Stimulated activated CD4-positive, alpha-beta T cell treated with anti-CD3 and anti-CD28 coated beads, Interleukin-4, amount 100 ng/mL, for 4 hours (primary cell): ENCODE measurements around the gene PNRC1.
A peak's percentile ranks its signal among the peaks of the same experiment; 100 is the strongest.
"Not testable (repeated sequence)": the region's sequence is repeated elsewhere in the genome, so short reads cannot be mapped to it uniquely, and the experiment has no call there.

ENCODE experiments used
- DNase-seq, 2 experiments: peaks; one replicate each; pipeline ENCODE4 v3.0.0-alpha.2; 2020

Gene PNRC1

DNA sequence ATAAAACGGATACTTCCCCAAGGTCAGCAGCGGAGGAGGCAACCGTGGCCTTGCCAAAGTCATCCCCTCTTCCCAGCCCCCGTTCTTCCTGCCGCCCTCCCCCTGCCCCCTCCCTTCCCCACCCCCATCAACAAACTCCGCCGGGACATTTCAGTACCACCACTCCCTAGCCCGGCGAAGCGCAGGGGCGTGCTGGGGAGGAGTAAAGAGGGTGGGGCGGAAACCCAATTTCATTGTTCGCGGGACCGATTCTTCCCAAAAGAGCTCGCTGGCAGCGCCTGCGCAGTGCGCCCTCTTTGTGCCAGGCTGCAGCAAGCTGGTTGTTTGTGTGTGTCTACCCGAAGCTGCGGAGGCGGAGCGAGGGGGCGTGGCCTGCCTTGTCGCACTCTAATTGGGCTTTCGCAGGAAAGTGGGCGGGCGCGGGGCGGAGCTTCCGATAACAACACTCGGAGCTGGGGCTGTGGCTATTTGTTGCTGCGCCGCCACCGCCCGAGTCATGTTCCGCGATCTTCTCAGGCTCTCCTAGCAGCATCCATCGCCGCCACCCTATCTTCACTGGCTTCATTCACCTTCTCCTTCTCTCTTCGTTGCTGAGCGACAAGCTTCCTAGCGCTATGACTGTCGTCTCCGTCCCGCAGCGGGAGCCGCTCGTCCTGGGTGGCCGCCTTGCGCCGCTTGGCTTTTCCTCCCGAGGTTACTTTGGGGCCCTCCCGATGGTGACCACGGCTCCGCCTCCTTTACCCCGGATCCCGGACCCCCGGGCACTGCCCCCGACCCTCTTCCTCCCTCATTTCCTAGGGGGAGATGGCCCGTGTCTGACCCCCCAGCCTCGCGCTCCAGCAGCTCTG is at the start of gene PNRC1:
PNRC1 (plus strand) TSS at position 471 of the 848 bp plus-strand sequence; CDS start at position 615, 144 bp downstream.
- DNase-seq, result peak; percentile 100

DNA sequence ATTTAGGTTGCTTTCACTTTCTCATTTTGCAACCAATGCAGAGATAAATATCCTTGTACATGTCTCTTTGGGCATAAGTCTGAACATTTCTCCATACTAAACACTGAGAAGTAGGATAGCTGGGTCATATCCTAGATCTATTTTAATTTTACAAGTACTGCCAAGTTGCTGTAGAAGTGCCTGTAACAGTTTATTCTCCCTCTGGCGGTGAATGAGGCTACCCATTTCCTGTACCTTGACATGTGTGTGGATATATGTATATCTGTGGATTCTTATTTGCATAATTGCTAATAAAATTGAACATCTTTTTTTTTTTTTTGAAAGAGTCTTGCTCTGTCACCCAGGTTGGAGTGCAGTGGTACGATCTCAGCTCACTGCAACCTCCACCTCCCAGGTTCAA is 48.0 kb upstream of the PNRC1 start:
- no peak for DNase-seq

DNA sequence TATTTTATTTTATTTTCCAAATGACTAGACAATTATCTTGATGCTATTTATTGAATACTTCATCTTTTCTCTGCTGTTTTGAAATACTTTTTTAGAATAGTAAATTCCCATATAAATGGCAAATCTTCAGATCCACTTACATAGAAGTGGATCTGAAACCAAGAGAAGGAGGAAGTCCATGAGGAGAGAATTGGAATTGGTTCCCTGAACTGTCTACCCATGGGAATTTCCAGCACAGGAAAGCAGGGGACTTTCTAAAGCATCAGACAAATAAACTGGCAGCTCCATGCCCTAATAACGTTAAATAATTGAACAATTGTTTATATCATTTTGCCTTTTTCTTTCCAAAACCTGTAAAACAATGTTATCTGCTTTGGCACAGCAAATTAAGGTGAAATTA is 47.1 kb upstream of the PNRC1 start:
- DNase-seq, result no peak

DNA sequence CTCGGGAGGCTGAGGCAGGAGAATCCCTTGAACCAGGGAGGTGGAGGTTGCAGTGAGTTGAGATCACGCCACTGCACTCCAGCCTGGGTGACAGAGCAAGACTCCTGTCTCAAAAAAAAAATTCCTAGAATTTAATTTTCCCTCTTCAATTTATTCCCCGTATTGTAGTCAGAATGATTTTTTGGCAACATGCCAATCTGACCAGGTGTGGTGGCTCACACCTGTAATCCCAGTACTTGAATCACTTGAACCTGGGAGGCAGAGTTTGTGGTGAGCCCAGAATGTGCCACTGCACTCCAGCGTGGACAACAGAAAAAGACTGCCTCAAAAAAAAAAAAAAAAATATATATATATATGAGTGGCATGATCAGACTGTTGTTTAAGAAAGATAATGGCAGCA is 46.4 kb upstream of the PNRC1 start:
- not testable (repeated sequence) for DNase-seq

DNA sequence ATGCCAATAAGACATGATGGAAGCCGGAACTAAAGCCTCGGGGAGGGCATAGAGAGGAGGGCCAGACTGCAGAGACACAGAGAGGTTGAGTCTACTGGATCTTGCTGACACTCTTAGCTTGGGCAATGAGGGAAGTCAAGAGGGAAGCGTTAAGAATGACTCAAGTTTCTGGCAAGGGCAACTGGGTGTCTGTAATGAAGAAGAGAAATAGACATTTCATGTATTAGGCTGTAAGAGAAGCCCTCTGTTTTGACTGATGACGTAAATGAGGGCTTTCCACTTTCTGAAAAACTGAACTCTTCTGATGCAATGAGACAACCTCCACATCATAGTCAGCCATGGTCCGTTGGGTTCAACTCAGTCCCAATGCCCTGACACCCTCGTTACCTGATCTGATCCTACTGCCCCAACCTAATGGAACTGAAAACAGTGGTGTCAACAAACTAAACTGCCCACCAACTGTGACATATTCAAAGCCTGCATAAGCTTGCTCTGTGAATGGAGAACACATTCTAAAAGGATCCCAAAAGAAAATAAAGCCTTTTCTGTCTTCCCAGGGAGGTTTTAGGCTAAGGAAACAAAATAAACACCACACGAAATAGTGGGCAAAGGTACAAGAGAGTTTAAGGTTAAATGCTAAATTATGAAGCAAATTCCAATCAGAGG is 45.8 kb upstream of the PNRC1 start:
- no peak for DNase-seq

- DNase-seq, result no peak
Observed at GRCh38 chr6:89035252-89036101, 45.1 kb upstream of the PNRC1 start.

GRCh38 chr6:89037141-89037900 is 43.2 kb upstream of the PNRC1 start:
- DNase-seq, result no peak

DNA sequence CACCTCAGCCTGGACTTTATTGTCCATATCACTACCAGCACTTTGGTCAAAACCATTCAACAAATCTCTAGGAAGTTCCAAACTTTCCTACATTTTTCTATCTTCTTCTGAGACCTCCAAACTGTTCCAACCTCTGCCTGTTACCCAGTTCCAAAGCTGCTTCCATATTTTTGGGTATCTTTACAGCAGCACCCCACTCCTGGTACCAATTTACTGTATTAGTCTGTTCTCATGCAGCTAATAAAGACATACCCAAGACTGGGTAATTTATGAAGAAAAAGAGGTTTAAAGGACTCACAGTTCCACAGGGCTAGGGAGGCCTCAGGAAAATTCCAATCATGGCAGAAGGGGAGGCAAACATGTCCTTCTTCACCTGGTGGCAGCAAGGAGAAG is 42.7 kb upstream of the PNRC1 start:
- not testable (repeated sequence) for DNase-seq

DNA sequence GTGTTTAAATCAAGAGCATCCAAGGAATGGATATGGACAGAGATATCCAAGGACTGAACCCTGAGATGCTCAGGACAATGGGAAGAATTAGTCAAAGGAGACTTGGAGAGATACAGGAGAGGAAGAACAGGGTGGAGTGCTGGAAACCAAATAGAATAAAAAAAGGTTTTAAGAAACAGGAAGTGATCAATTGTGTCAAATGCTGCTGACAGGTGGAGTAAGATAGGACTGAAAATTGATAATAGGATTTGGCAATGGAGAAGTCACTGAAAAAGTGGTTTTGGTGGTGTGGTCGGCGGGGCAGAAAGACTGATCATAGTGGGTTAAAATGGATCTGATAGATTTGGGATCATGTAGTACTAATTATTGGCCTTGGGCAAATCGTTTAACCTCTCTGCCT is 37.9 kb upstream of the PNRC1 start:
- DNase-seq, result no peak

GRCh38 chr6:89044328-89045010 is 36.1 kb upstream of the PNRC1 start:
- no peak for DNase-seq

- no peak for DNase-seq
Observed at GRCh38 chr6:89045011-89045387, 35.6 kb upstream of the PNRC1 start.

GRCh38 chr6:89045576-89045975 is 35.0 kb upstream of the PNRC1 start:
- no peak for DNase-seq

- no peak for DNase-seq
Observed at GRCh38 chr6:89047473-89047872, 33.1 kb upstream of the PNRC1 start.

GRCh38 chr6:89048288-89048923 is 32.1 kb upstream of the PNRC1 start:
- DNase-seq, result no peak

DNA sequence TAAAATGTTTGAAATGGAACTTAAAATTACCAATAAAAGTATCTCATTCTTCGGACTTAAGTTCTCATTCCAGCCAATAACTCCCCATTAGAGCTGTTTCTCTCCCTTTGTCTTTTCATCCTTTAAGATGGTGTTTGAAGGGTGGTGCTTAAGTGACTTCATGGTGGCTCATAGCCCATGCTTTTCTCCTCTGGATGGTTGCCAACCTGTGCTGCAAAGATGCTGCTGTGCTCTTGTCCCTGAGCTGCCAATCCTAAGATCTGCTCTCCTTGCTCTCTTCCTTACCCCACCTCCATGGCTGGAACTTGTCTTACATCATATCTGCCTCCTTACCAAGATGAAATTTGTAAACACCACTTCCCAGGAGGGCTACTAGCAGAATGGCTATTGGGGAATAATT is 31.6 kb upstream of the PNRC1 start:
- DNase-seq, result no peak

- DNase-seq, result no peak
Observed at GRCh38 chr6:89050155-89050554, 30.4 kb upstream of the PNRC1 start.

GRCh38 chr6:89050697-89051096 is 29.9 kb upstream of the PNRC1 start:
- no peak for DNase-seq

- DNase-seq, result no peak
Observed at GRCh38 chr6:89051676-89052075, 28.9 kb upstream of the PNRC1 start.

- no peak for DNase-seq
Observed at GRCh38 chr6:89054208-89054607, 26.3 kb upstream of the PNRC1 start.

GRCh38 chr6:89057759-89058158 is 22.8 kb upstream of the PNRC1 start:
- no peak for DNase-seq

DNA sequence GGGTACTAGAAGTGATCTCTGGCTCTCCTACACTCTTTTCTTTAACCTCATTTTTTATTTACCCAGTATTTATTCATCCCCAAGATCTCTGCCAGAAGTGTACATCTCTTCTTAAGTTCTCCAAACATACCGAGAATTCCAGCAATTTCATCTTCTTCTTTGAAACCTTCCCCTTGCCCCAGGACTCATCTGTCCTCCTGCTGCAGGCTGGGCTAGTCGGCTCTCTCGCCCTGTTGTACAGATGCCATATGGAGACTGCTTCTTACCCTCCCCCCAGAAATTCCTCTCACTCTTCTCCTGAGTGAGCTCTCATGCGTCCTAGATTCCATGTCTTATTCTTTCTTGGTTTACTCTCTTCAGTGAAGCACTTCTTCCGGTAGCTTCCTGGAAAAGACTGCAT is 21.9 kb upstream of the PNRC1 start:
- no peak for DNase-seq

DNA sequence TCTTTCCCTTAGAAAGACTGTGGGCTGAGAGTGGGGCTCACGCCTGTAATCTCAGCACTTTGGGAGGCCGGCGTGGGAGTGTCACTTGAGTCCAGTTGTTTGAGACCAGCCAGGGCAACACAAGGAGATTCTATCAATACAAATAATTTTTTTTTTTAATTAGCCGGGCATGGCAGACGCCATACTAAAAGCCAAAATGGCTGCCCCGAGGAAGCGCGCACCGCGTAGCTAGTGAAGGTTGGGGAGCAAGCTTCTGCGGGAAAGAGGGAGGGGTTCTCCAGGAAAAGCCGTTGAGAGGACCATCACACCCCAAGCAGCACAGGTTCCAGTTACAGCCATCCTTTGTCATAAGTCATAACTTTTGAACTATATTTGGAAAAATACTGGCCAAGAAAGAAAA is 21.3 kb upstream of the PNRC1 start:
- DNase-seq, result no peak
